Neural cell (in vitro differentiated cells): ENCODE measurements around the gene NMNAT3. TPM values are rescaled to one million over a fixed set of nuclear protein-coding genes. Genes with fewer than 3 reads are reported as not detected.
A peak's percentile ranks its signal among the peaks of the same experiment; 100 is the strongest.

Experiments
- H2AFZ ChIP-seq: fragments of 200-600, 300-800 bp; sonication (generic), shearing (Covaris generic); 2 replicates; pipeline ENCODE4 v1.6.0; 2014; ENCODE audit warnings: low read depth, mild to moderate bottlenecking, antibody characterized with exemption, low read length, moderate library complexity
- H3F3A ChIP-seq: fragments of 200-600 bp; shearing (Covaris generic); 2 replicates; pipeline ENCODE4 v1.6.1; 2016; ENCODE audit warnings: mild to moderate bottlenecking, moderate library complexity, mixed read lengths, antibody characterized with exemption, low read length; ENCODE audit not compliant: insufficient read depth, poor library complexity, severe bottlenecking
- H3K27ac ChIP-seq: fragments of 200-600, 300-800 bp; sonication (generic), shearing (Covaris generic); 2 replicates; pipeline ENCODE4 v1.5.1; 2014; ENCODE audit warnings: mild to moderate bottlenecking, low read length, moderate library complexity
- H3K27me3 ChIP-seq: fragments of 300-800, 200-600 bp; sonication (generic), shearing (Covaris generic); 2 replicates; pipeline ENCODE4 v1.6.0; 2014; ENCODE audit warnings: mild to moderate bottlenecking, low read depth, low read length, moderate library complexity; ENCODE audit not compliant: insufficient read depth
- H3K36me3 ChIP-seq: fragments of 300-800, 200-600 bp; sonication (generic), shearing (Covaris generic); 2 replicates; pipeline ENCODE4 v1.5.1; 2014; ENCODE audit warnings: mild to moderate bottlenecking, antibody characterized with exemption, low read length, moderate library complexity; ENCODE audit not compliant: insufficient read depth
- H3K4me2 ChIP-seq: fragments of 300-800, 200-600 bp; sonication (generic), shearing (Covaris generic); 2 replicates; pipeline ENCODE4 v1.6.0; 2014; ENCODE audit warnings: mild to moderate bottlenecking, low read length
- H3K4me3 ChIP-seq: fragments of 300-800, 200-600 bp; sonication (generic), shearing (Covaris generic); 2 replicates; pipeline ENCODE4 v1.5.1; 2014; ENCODE audit warnings: mild to moderate bottlenecking, low read length, moderate library complexity
- H3K79me2 ChIP-seq: fragments of 200-600 bp; shearing (Covaris generic); replicated peaks from 2 replicates; pipeline ENCODE4 v1.6.0; 2014; ENCODE audit warnings: mild to moderate bottlenecking, low read length, moderate library complexity; ENCODE audit not compliant: insufficient read depth
- H3K9ac ChIP-seq: fragments of 300-800, 200-600 bp; sonication (generic), shearing (Covaris generic); 2 replicates; pipeline ENCODE4 v1.6.1; 2016; ENCODE audit warnings: mild to moderate bottlenecking, low read length, mixed read lengths
- H3K9me2 ChIP-seq: fragments of 200-600 bp; shearing (Covaris generic); 2 replicates; pipeline ENCODE4 v1.6.1; 2016; ENCODE audit warnings: mild to moderate bottlenecking, low read length, mixed read lengths; ENCODE audit not compliant: insufficient read depth
- H3K9me3 ChIP-seq: fragments of 200-600, 300-800 bp; sonication (generic), shearing (Covaris generic); 2 replicates; pipeline ENCODE4 v1.6.1; 2016; ENCODE audit warnings: mild to moderate bottlenecking, mixed run types, low read length, moderate library complexity, mixed read lengths
- H4K20me1 ChIP-seq: fragments of 200-600 bp; shearing (Covaris generic); 2 replicates; pipeline ENCODE4 v1.6.1; 2016; ENCODE audit warnings: mild to moderate bottlenecking, mixed run types; ENCODE audit not compliant: insufficient read depth
- EP300 ChIP-seq: fragments of 450-650 bp; conservative IDR thresholded peaks from 2 replicates; pipeline ENCODE4 v1.6.1; 2014; ENCODE audit warnings: antibody characterized with exemption, mild to moderate bottlenecking, moderate library complexity; ENCODE audit not compliant: poor library complexity, severe bottlenecking
- EZH2 ChIP-seq: fragments of 200-600, 300-800 bp; shearing (Covaris generic), sonication (generic); IDR thresholded peaks from 2 replicates; pipeline ENCODE4 v1.6.1; 2014; ENCODE audit warnings: antibody characterized with exemption, low read length, borderline replicate concordance, mild to moderate bottlenecking; ENCODE audit not compliant: insufficient read depth, poor library complexity, severe bottlenecking
- MXI1 ChIP-seq: fragments of 450-650 bp; conservative IDR thresholded peaks from 2 replicates; pipeline ENCODE4 v1.6.1; 2014; ENCODE audit warnings: antibody characterized with exemption, mild to moderate bottlenecking; ENCODE audit not compliant: poor library complexity, severe bottlenecking
- POLR2AphosphoS5 ChIP-seq: IDR thresholded peaks from 2 replicates; pipeline ENCODE4 v1.6.1; 2012
- RAD21 ChIP-seq: fragments of 450-650 bp; conservative IDR thresholded peaks from 2 replicates; pipeline ENCODE4 v1.6.1; 2014; ENCODE audit warnings: antibody characterized with exemption, mild to moderate bottlenecking, moderate library complexity
- REST ChIP-seq: IDR thresholded peaks from 2 replicates; pipeline ENCODE4 v1.6.1; 2012; ENCODE audit warnings: borderline replicate concordance
- SMC3 ChIP-seq: fragments of 450-650 bp; conservative IDR thresholded peaks from 2 replicates; pipeline ENCODE4 v1.6.1; 2014; ENCODE audit warnings: antibody characterized with exemption, mild to moderate bottlenecking, moderate library complexity; ENCODE audit not compliant: poor library complexity
- TAF1 ChIP-seq: IDR thresholded peaks from 2 replicates; pipeline ENCODE4 v1.6.1; 2012; ENCODE audit warnings: low read depth
- polyA plus RNA-seq: library from polyadenylated mRNA; depleted of rRNA; stranded (reverse); fragments of >200 nt; gene quantifications from 2 replicates; pipeline ENCODE4 v1.2.3, GENCODE V29; 2014
- TF ChIP-seq, protein P1 (sequence below): fragments of 450-650 bp; IDR thresholded peaks from 2 replicates; pipeline ENCODE4 v1.5.1; 2014; ENCODE audit warnings: antibody characterized with exemption, mild to moderate bottlenecking, moderate library complexity; ENCODE audit not compliant: poor library complexity, severe bottlenecking

The NMNAT3 gene
- polyA plus RNA-seq, 1 donor from 2014 or later = 2.3 TPM

DNA sequence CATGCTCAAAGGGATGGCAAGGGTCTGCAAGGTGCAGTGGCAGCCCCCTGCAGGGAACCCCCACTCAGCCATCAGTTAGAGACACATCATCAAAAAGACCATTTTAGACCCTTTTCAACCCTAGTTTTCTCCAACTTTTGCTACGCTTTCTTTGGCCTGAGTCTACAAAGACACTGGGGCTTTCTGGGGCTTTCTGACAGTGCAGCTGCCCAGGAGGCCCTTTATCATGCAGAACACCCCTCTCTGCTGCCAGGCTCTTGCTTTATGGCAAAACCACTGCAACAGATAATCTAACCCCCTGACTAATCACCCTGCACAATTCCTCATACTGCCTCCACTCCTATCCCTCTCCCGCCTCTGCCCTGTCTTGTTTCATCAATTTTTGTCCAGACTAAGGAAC lies 2.4 kb downstream of the NMNAT3 start:
- peak overlapping the region; percentile 49 for H3K4me3 ChIP-seq
- peaks cover 3% of the 10 kb centered on the region for H3K27me3 ChIP-seq
- H3K36me3 ChIP-seq = no peaks in the 10 kb centered on the region
- no peak overlapping the region for H3K4me2 ChIP-seq
- no peaks in the 10 kb centered on the region for H3K9me2 ChIP-seq
- peaks cover 10% of the 10 kb centered on the region for H3F3A ChIP-seq
- no peak overlapping the region for H3K9ac ChIP-seq
- H4K20me1 ChIP-seq = no peaks in the 10 kb centered on the region
- H3K27ac ChIP-seq = no peak overlapping the region
- no peak for TF ChIP-seq RAD21
- TF ChIP-seq SMC3 = no peak
- TF ChIP-seq EP300 = no peak
- no peak for TF ChIP-seq POLR2AphosphoS5
- no peak for TF ChIP-seq TAF1
- TF ChIP-seq MXI1 = no peak
- TF ChIP-seq, protein P1, sequence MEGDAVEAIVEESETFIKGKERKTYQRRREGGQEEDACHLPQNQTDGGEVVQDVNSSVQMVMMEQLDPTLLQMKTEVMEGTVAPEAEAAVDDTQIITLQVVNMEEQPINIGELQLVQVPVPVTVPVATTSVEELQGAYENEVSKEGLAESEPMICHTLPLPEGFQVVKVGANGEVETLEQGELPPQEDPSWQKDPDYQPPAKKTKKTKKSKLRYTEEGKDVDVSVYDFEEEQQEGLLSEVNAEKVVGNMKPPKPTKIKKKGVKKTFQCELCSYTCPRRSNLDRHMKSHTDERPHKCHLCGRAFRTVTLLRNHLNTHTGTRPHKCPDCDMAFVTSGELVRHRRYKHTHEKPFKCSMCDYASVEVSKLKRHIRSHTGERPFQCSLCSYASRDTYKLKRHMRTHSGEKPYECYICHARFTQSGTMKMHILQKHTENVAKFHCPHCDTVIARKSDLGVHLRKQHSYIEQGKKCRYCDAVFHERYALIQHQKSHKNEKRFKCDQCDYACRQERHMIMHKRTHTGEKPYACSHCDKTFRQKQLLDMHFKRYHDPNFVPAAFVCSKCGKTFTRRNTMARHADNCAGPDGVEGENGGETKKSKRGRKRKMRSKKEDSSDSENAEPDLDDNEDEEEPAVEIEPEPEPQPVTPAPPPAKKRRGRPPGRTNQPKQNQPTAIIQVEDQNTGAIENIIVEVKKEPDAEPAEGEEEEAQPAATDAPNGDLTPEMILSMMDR = no peak
- TF ChIP-seq REST = no peak
- TF ChIP-seq EZH2 = no peak
- H3K79me2 ChIP-seq = no peaks in the 10 kb centered on the region
- no peaks in the 10 kb centered on the region for H3K9me3 ChIP-seq
- H2AFZ ChIP-seq = no peak overlapping the region

GRCh38 chr3:139674571-139675260 lies 3.1 kb downstream of the NMNAT3 start:
- no peaks in the 10 kb centered on the region for H3K9me3 ChIP-seq
- no peak overlapping the region for H3K4me2 ChIP-seq
- no peaks in the 10 kb centered on the region for H3K36me3 ChIP-seq
- H3K79me2 ChIP-seq = no peaks in the 10 kb centered on the region
- peaks cover 3% of the 10 kb centered on the region for H3K27me3 ChIP-seq
- H2AFZ ChIP-seq = no peak overlapping the region
- peak overlapping the region; percentile 49 for H3K4me3 ChIP-seq
- H3K9me2 ChIP-seq = no peaks in the 10 kb centered on the region
- TF ChIP-seq EZH2 (no peak), POLR2AphosphoS5 (no peak), RAD21 (no peak), MXI1 (no peak), TAF1 (no peak), SMC3 (no peak), REST (no peak), EP300 (no peak)
- TF ChIP-seq, protein P1 = no peak
- no peaks in the 10 kb centered on the region for H4K20me1 ChIP-seq
- H3F3A ChIP-seq = peaks cover 10% of the 10 kb centered on the region
- H3K27ac ChIP-seq = peak overlapping the region; percentile 44
- no peak overlapping the region for H3K9ac ChIP-seq
